Left ventricle myocardium inferior (tissue), 1 donor: ENCODE results near the gene HDAC4. TPM values are rescaled to one million over a fixed set of nuclear protein-coding genes. Genes with fewer than 3 reads are reported as not detected.

Experiments
- DNase-seq: peaks from one replicate; pipeline ENCODE4 v3.0.0-alpha.2; 2020
- H3K27ac ChIP-seq: fragments of 200-600 bp; replicated peaks from 2 replicates; pipeline ENCODE4 v1.8.0; 2021
- H3K27me3 ChIP-seq: fragments of 200-600 bp; 2 replicates; pipeline ENCODE4 v1.8.0; 2021; ENCODE audit warnings: low read depth
- H3K36me3 ChIP-seq: fragments of 200-600 bp; 2 replicates; pipeline ENCODE4 v1.8.0; 2021
- H3K4me1 ChIP-seq: fragments of 200-600 bp; 2 replicates; pipeline ENCODE4 v1.8.0; 2021
- H3K4me3 ChIP-seq: fragments of 200-600 bp; 2 replicates; pipeline ENCODE4 v1.8.0; 2021; ENCODE audit warnings: mild to moderate bottlenecking, moderate library complexity
- H3K9me3 ChIP-seq: fragments of 200-600 bp; replicated peaks from 2 replicates; pipeline ENCODE4 v1.8.0; 2021
- CTCF ChIP-seq: fragments of 200-600 bp; IDR thresholded peaks from 2 replicates; pipeline ENCODE4 v1.8.0; 2021; ENCODE audit warnings: antibody characterized with exemption, mild to moderate bottlenecking, borderline replicate concordance
- intact Hi-C: fragments of 100-400 bp; cut with micrococcal nuclease; formaldehyde crosslinking; loops from one replicate; pipeline ENCODE4 v1.11.0; 2022
- total RNA-seq: library from RNA; stranded (reverse); fragmentation: NEBNext Ultra II Directional; extraction: Animal tissue kit (Norgen Biotek cat#: 25700); gene quantifications from one replicate; pipeline ENCODE4 v1.2.1, GENCODE V29; 2021
- donor health status: DM: no; HTN: yes; CAD: no; lungs with severe emphysema.

Gene HDAC4
- total RNA-seq, 1 donor from 2014 or later: 23.9 TPM

DNA sequence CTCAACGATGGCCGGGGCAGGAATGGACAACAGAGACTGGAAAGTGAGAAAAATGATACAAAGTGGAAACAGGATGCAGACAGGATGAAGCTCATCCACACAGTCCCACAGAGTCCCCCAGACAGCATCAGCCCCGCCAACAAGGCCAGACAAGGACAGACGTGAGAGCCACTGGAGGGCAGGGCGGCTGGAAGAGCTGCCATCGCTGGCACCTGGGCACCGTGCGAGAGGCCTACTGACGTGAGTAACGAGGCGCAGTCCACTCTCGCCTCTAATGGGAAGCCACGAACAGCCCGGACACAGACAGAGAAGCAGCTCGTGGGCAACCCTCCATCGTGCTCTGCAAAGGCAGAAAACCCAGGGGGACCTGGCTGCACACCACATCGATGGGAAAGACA lies 17.1 kb downstream of the HDAC4 start:
- H3K27me3 ChIP-seq: no peaks in the 10 kb centered on the region
- intact Hi-C loops: no loop called here
- peaks cover 4% of the 10 kb centered on the region for H3K36me3 ChIP-seq
- H3K27ac ChIP-seq: no peak overlapping the region
- H3K9me3 ChIP-seq: no peaks in the 10 kb centered on the region
- H3K4me3 ChIP-seq: no peak overlapping the region
- peaks cover 28% of the 10 kb centered on the region for H3K4me1 ChIP-seq
- no peak for DNase-seq
- no peak for TF ChIP-seq CTCF

DNA sequence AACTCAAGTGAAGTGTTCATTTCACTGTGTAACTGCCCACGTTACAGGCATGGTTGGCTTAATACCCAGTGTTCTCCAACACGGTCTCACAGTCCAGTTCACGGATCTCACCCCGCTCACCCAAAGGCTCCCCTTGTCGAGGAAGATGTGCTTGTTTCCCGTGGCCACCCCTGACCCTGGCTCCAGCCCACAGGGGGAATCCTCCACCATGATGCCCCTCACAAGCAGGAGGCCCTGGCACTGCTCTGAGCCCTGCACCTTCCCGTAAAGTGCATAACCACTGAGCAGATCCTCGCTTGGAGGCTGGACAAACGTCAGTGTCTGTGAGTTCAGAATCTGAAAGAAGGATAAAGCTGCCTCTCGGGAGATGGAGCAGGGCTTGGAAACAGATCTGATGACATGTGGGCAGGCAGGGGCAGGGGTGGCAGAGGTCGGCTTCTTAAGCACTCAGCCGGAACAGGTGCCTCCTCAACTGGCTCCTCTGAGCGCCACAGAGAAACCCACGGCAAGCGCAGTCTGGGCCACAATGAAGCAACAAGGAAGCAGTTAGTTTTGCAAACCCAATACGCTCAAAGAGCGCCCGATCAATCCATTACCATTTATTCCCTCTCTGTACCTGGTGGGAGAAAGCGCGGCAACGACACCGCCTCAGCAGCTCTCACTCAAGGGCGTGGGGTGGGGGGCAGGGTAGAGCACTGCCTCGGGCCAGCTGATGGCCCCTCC lies 17.6 kb downstream of the HDAC4 start:
- intact Hi-C loops: no loop called here
- Histone ChIP-seq H3K27ac (no peak overlapping the region), H3K4me3 (no peak overlapping the region), H3K36me3 (peaks cover 4% of the 10 kb centered on the region), H3K9me3 (no peaks in the 10 kb centered on the region), H3K4me1 (peaks cover 29% of the 10 kb centered on the region), H3K27me3 (no peaks in the 10 kb centered on the region)
- DNase-seq: no peak
- TF ChIP-seq CTCF: no peak

DNA sequence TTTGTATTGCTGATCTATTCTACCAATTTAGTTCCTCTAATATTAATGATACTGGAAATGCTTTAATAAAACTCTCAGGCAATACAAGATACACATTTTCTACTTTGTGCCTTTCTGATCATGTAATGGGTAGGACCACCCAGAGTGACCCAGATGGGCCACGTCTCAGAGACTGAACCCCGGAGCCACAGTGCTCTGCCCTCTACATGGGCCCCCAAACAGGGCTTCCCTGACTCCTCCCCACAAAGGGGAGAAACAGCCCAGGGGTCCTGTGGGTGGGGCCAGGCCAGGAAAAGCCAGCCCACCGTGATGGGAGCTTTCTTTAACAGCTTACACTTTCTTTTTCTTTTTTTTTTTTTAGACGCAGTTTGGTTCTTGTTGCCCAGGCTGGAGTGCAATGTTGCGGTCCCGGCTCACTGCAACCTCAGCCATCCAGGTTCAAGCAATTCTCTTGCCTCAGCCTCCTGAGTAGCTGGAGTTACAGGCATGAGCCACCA lies 18.4 kb downstream of the HDAC4 start:
- Histone ChIP-seq H3K27me3 (no peaks in the 10 kb centered on the region), H3K27ac (no peak overlapping the region), H3K4me3 (no peak overlapping the region), H3K4me1 (peaks cover 29% of the 10 kb centered on the region), H3K36me3 (peaks cover 4% of the 10 kb centered on the region), H3K9me3 (no peaks in the 10 kb centered on the region)
- intact Hi-C loops: no loop called here
- TF ChIP-seq CTCF: no peak
- no peak for DNase-seq

DNA sequence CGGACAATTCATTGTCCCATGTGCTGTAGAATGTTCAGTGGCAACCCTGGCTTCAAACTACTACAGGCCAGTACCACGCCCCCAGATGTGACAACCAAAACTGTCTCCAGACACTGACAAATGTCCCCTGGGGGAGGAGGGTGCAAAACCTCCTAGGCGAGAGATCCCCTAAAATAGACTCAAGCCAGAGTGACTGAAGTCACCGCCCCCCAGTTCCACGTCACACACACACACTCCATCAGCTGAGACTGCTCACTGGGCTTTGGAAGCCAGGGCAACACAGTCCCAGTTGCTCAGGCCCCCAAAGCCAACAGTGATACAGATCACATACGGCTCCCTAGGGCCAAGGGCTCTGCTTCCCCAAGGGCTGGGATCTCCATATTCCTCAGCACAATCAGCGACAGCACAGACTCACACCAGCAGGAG lies 19.1 kb downstream of the HDAC4 start:
- peaks cover 4% of the 10 kb centered on the region for H3K36me3 ChIP-seq
- TF ChIP-seq CTCF: no peak
- H3K9me3 ChIP-seq: no peaks in the 10 kb centered on the region
- no peak overlapping the region for H3K4me3 ChIP-seq
- no peak overlapping the region for H3K27ac ChIP-seq
- no peak for DNase-seq
- peaks cover 29% of the 10 kb centered on the region for H3K4me1 ChIP-seq
- intact Hi-C loops: no loop called here
- no peaks in the 10 kb centered on the region for H3K27me3 ChIP-seq

GRCh38 chr2:239380831-239381708 lies 19.8 kb downstream of the HDAC4 start:
- Histone ChIP-seq H3K4me3 (peak overlapping the region; percentile 24), H3K36me3 (no peaks in the 10 kb centered on the region), H3K4me1 (peaks cover 29% of the 10 kb centered on the region), H3K27me3 (no peaks in the 10 kb centered on the region), H3K27ac (no peak overlapping the region), H3K9me3 (no peaks in the 10 kb centered on the region)
- intact Hi-C loops: no loop called here
- TF ChIP-seq CTCF: no peak
- no peak for DNase-seq
